ENCODE data around the gene SCAMP4.

- no peak for TF ChIP-seq TCF4 (CRISPR knock-in tag; IDR thresholded peaks at IDR 0.05; ENCODE audit: borderline replicate concordance)
- TF ChIP-seq TOX (CRISPR knock-in tag; IDR thresholded peaks at IDR 0.05; ENCODE audit: borderline replicate concordance) = no peak
- no peak for TF ChIP-seq ZNF70 (CRISPR knock-in tag; IDR thresholded peaks at IDR 0.05)
- no peak for TF ChIP-seq ZFP30 (CRISPR knock-in tag; IDR thresholded peaks at IDR 0.05)
- TF ChIP-seq, protein P1, sequence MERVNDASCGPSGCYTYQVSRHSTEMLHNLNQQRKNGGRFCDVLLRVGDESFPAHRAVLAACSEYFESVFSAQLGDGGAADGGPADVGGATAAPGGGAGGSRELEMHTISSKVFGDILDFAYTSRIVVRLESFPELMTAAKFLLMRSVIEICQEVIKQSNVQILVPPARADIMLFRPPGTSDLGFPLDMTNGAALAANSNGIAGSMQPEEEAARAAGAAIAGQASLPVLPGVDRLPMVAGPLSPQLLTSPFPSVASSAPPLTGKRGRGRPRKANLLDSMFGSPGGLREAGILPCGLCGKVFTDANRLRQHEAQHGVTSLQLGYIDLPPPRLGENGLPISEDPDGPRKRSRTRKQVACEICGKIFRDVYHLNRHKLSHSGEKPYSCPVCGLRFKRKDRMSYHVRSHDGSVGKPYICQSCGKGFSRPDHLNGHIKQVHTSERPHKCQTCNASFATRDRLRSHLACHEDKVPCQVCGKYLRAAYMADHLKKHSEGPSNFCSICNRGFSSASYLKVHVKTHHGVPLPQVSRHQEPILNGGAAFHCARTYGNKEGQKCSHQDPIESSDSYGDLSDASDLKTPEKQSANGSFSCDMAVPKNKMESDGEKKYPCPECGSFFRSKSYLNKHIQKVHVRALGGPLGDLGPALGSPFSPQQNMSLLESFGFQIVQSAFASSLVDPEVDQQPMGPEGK (CRISPR knock-in tag; IDR thresholded peaks at IDR 0.05; ENCODE audit: borderline replicate concordance) = no peak
Observed at GRCh38 chr19:1874554-1875185, 30.5 kb upstream of the SCAMP4 start.
